ENCODE results near the gene AIRE.
"Not testable (repeated sequence)": the region's sequence is repeated elsewhere in the genome, so short reads cannot be mapped to it uniquely, and the experiment has no call there.

The AIRE gene

DNA sequence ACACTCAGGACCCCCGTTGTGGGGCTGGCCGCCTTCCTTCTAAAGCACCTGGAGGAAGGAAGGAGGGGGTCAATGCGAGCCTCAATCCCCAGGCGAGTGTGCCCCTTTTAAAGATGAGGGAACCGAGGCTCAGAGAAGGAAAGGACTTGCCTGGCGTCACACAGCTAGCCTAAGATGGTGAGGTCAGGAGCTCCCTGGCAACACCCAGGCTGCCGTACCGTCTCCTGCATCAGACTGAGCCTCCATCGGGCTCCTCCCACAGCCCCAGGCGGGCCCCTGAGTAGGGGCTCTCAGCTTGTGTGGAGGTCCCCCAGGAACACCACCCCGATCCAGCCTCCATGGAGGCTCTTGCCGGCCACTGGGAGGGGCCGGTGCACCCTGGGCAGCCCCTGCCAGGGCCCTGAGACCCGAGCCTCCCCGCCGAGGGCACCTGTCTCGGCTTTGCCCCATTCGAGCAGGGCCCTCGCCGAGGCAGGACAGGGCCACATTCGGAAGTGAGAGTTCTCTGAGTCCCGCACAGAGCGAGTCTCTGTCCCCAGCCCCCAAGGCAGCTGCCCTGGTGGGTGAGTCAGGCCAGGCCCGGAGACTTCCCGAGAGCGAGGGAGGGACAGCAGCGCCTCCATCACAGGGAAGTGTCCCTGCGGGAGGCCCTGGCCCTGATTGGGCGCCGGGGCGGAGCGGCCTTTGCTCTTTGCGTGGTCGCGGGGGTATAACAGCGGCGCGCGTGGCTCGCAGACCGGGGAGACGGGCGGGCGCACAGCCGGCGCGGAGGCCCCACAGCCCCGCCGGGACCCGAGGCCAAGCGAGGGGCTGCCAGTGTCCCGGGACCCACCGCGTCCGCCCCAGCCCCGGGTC, at the start of gene AIRE:
AIRE (plus strand) TSS at position 739 of the 855 bp plus-strand sequence. CDS start 131 bp downstream, outside the sequence.
- Mint-ChIP-seq H3K4me1 (no peaks in the 10 kb centered on the region), H3K9me3 (no peaks in the 10 kb centered on the region), H3K27me3 (peaks cover 2% of the 10 kb centered on the region), H3K27ac (no peak within 1 kb of the TSS), H3K36me3 (no peaks in the 10 kb centered on the region), H3K4me3 (no peak within 1 kb of the TSS)

DNA sequence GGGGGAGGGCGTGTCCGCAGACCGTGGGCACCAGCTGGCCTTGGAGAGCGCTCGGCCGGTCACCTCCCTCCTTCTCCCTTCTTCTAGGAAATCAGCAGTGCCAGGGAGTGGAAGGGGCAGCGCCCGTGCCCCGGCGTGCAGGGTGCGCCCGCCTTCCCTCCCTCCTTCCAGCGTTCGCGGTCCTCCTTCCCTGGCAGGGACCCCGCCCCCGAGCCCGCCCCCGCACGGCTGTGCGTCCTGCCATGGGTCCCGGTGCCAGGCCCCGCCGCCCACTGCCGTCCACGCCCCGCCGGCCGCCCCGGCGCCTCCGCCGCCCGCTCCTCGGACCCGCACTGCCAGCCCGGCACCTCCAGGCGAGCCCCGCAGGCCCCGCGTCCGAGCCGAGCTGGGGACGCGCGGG, 45.3 kb upstream of the AIRE start:
- H3K4me1 Mint-ChIP-seq, H3K36me3 Mint-ChIP-seq, H3K27me3 Mint-ChIP-seq: not testable (repeated sequence)

DNA sequence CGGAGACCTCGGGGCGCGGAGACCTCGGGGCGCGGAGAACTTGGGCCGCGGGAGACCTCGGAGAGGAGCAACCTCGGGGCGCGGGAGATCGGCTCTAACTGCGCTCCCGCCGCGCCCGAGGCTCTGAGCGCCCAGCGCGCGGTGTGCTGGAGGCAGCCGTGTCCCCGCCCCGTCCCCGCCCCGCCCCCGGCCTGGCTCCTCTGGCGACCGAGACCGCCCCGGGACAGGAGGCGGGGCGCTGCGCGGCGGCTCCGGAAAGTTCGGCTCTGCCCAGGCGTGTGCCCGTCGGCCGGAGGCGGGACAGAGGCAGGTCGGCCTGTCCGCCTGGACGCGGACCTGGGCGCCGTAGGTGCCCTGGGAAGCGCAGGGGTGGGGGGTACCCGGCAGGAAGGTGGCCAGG, 44.8 kb upstream of the AIRE start, which contains the start of gene ICOSLG:
ICOSLG (minus strand) TSS at position 102 of the 400 bp plus-strand sequence. CDS start 126 bp downstream, outside the sequence.
- not testable (repeated sequence) for H3K4me3 Mint-ChIP-seq, H3K9me3 Mint-ChIP-seq, H3K27ac Mint-ChIP-seq, H3K36me3 Mint-ChIP-seq, H3K27me3 Mint-ChIP-seq, H3K4me1 Mint-ChIP-seq

More for the DNA sequence above, 45.3 kb upstream of the AIRE start:
- H3K9me3 Mint-ChIP-seq, H3K27ac Mint-ChIP-seq, H3K4me3 Mint-ChIP-seq: not testable (repeated sequence)

DNA sequence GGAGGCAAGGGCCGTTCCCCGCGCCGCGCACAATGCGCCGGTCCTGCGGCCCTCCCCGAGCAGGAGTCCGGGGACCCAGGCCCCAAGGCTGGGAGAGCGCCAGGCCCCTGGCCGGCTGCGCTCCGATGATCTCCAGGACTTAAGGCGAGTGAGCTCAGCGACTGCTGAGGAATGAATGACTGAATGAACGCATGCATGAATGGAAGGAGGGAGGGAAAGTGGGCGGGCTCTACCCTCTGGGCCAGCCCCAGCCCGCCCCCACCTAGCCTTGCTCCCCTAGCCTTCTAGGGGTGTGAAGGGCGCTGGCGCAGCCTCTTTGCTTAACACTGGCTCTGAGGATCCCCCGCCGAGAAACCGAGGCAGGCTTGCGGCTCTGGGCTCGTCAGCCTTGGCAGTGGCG, 44.4 kb upstream of the AIRE start:
- not testable (repeated sequence) for H3K9me3 Mint-ChIP-seq, H3K27ac Mint-ChIP-seq, H3K36me3 Mint-ChIP-seq, H3K4me1 Mint-ChIP-seq, H3K27me3 Mint-ChIP-seq, H3K4me3 Mint-ChIP-seq

DNA sequence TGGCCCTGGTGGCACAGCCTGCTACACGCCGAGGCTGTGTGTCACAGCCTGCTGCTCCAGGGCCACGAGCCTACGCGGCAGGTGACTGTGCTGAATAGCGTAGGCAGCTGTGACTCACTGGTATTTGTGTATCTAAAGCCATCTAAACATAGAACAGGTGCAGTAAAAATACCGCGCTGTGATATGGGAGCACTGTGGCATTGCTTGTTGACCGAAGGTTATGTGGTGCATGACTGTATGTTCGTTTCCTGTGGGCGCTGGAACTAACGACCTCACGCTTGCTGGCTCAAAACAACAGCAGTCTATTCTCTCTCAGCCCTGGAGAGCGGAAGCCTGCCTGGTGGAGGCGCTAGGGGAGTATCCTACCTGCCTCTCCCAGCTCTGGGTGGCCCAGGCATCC, 41.7 kb upstream of the AIRE start:
- not testable (repeated sequence) for H3K27ac Mint-ChIP-seq, H3K4me1 Mint-ChIP-seq, H3K36me3 Mint-ChIP-seq, H3K9me3 Mint-ChIP-seq, H3K4me3 Mint-ChIP-seq, H3K27me3 Mint-ChIP-seq

DNA sequence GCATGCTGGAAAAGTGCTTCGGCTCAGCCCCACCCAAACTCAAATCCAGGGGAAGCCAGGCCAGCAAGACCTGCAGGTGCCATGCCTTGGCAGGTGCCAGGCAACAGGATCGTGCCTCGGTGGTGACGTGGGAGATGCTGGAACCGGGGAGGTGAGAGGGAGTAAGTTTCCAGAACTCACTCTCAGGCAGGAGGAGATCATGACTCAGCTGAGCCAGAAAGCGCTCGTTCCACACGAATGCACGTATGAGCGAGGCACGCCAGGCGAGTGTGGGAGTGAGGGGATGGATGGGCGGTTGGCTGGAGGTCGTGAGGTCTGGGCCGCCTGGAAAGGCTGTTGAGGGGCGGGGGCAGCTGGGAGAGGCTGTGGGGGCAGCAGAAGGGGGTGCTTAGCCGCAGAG, 37.8 kb upstream of the AIRE start:
- not testable (repeated sequence) for H3K27me3 Mint-ChIP-seq, H3K27ac Mint-ChIP-seq, H3K36me3 Mint-ChIP-seq, H3K9me3 Mint-ChIP-seq, H3K4me1 Mint-ChIP-seq, H3K4me3 Mint-ChIP-seq

DNA sequence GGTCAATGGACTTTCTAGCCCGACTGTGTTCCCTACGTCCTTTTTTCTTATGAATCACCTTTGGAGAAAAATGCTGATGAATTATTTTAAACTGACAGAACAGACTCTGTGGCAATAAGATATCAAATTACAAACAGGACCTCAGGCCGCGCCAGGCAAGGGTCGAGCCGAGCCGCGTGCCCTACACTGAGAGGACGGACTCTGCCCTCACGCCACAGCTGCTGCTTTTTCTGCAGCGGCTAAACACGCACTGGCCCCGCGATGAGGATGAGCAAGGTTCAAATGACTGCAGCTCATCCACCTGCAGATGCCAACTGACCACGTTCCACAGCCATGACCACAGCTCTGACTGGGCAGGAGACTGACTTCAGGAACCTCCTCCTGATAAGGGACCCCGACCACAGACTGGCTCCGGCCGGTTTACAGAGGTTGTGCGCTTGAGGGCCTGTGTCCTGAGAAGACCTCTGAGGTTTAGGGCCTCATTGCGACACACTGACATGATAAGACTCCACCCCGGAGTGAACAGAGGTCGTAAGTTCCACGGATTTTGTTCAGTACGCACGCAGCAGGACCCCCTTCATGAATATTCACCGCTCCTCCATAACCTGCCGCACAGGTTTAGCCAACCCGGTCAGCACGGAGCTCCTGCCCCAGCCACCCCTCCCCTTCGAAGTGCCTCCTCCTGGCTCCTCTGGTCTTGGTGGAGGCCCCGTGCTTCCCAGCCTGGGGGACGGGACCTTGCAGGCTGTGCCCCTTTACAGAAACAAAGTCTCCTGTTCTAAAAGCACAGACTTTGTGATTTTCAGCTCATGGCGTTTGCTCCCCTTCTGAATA, 36.3 kb upstream of the AIRE start:
- H3K4me1 Mint-ChIP-seq, H3K27me3 Mint-ChIP-seq, H3K36me3 Mint-ChIP-seq, H3K27ac Mint-ChIP-seq, H3K4me3 Mint-ChIP-seq, H3K9me3 Mint-ChIP-seq: not testable (repeated sequence)

DNA sequence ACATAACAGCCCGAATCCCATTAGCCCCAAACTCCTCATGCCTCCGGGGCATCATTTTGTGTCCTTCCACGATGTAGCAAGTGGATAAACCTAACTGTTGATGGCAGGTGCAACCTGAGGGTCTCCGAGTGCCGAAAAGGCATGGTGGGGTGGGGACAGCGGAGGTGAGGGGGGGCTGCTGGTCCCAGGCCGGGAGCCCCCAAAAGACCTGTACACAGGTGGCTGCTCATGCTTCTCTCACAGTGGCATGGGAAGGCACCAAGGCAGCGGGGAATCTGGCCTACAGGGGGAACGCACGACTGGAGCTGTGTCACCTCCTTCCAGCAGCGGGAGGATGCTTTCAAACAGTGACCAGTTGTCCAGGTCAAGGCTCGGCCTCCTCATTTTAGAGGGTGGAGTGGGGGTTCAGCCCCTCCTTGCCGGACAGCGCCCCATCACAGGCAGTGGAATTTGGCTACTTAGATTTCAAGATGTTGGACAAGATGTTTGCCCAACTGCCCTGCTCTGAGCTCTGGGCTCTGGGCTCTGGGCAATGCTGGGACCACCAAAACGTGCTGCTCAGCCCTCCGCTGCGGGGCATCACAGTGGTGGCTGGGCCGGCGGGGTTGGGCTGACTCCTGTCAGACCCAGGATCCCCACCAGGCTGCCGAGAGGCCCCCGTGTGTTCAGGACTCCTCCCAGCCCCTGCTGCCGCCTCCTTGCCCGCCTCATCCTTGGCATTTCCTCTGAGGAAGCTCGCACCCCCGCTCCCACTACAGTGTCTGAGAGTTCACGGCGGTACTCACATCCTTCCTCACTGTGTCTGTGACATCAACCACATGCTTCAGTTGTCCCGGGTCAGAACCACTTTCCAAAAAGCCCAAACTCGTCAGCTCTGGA, 31.6 kb upstream of the AIRE start:
- Mint-ChIP-seq H3K36me3 (no peaks in the 10 kb centered on the region), H3K27ac (peak overlapping the region; percentile 59), H3K9me3 (no peaks in the 10 kb centered on the region), H3K4me1 (no peaks in the 10 kb centered on the region), H3K27me3 (no peaks in the 10 kb centered on the region), H3K4me3 (no peak overlapping the region)

DNA sequence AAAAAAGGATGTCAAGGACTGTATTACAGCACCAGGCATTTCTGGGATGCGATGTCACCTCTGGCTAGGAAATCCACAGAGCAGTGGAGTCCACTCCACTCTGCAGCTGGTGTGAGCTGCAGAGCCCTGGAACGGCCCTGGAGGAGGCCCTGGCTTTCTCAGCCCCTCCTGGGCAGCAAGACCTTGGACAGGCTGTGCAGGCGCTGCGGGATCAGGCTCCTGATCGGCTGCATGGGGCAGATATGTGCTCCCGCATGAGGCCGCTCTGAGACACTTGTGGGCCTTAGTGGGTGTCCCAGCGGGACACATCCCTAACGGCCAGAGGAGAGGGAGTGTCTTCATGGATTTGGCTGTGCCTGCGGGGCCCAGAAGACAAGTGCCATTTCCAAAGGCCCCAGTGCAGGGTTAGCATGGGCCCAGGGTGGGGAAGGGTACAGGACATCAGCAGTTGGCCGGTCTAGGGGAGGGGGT, 30.1 kb upstream of the AIRE start:
- H3K27me3 Mint-ChIP-seq = no peaks in the 10 kb centered on the region
- no peaks in the 10 kb centered on the region for H3K4me1 Mint-ChIP-seq
- no peaks in the 10 kb centered on the region for H3K36me3 Mint-ChIP-seq
- H3K27ac Mint-ChIP-seq = no peak overlapping the region
- H3K4me3 Mint-ChIP-seq = no peak overlapping the region
- H3K9me3 Mint-ChIP-seq = no peaks in the 10 kb centered on the region

DNA sequence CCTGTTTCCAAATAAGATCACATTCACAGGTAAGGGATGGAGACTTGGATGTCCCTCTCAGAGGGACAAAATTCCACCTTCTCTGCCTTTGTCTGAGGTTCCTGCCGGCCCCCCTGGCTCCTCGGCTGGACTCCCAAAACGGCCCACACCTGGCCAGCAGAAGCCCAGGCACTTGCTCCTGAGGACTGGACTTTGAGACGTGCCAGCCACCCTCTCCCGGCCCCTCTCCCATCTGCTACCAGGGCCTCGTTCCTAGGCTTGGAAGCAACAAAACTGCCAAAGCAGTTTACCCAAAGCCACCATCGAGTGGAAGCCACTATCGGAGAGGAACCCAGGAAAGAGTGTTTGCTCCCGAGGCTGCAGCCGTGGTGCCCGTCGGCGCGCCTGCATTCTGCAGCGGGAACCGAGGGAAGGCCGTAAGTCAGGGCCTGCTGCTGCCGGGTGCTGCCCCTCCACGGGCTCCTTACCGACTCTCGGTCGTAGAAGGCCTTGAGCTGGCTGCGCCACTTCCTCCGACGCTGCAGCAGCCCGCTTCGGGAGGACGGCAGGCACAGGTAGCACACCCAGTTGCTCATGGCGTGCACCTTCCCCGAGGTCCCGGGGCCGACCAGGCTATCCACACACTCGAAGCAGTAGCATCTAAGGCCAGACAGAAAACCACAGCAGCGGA, 27.5 kb upstream of the AIRE start:
- H3K27ac Mint-ChIP-seq = no peak overlapping the region

DNA sequence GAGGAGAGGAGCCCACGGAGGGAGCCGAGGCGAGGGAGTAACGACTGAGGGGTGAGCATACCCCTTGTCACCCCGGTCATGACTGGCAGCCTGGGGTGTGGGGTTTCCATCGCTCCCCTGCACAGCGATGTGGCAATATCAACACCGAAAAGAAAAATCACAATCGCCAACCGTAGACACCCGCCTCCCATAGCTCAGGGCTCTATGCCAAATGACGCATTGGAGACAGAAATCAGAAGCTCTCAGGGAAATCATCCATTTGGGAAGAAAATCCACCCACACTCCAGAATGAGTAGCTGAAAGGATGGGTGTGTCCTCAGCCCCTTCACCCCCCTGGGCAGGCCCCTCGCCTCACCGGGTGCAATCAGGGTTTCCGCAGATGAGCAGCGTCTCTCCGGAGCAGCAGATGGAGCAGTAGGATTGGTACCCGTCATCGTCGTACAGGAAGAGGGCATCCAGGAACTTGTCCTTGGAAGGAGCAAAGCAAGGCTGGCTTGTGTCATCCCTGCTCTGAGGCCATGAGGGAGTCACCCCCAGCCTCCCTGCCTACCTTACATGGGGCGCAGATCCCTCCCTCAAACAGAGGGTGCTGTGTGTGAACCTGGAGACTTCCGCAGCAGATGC, 26.5 kb upstream of the AIRE start:
- Mint-ChIP-seq H3K4me1 (no peaks in the 10 kb centered on the region), H3K36me3 (no peaks in the 10 kb centered on the region), H3K9me3 (no peaks in the 10 kb centered on the region), H3K27me3 (no peaks in the 10 kb centered on the region), H3K4me3 (no peak overlapping the region), H3K27ac (no peak overlapping the region)

More for the DNA sequence above, 27.5 kb upstream of the AIRE start:
- no peaks in the 10 kb centered on the region for H3K4me1 Mint-ChIP-seq
- no peak overlapping the region for H3K4me3 Mint-ChIP-seq
- no peaks in the 10 kb centered on the region for H3K9me3 Mint-ChIP-seq
- no peaks in the 10 kb centered on the region for H3K27me3 Mint-ChIP-seq
- no peaks in the 10 kb centered on the region for H3K36me3 Mint-ChIP-seq

DNA sequence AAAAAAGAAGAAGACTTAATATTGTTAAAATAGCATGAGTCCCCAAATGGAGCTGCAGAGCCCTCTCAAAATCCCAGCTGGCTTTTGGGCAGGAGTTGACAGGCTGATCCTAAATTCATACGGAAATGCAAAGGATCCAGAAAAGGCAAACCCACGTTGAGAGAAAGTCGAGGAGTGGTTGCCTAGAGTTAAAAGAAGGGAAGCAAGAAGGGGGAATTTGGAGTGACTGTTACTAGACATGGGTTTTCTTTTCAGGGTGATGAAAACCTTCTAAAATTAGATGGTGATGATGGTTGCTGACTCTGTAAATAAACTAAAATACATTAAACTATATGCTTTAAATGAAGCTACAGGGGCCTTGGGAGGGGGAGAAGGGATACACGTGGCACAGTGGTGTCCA, 25.6 kb upstream of the AIRE start:
- H3K4me1 Mint-ChIP-seq = no peaks in the 10 kb centered on the region
- H3K4me3 Mint-ChIP-seq = no peak overlapping the region
- H3K27me3 Mint-ChIP-seq = no peaks in the 10 kb centered on the region
- H3K27ac Mint-ChIP-seq = no peak overlapping the region
- H3K36me3 Mint-ChIP-seq = no peaks in the 10 kb centered on the region
- no peaks in the 10 kb centered on the region for H3K9me3 Mint-ChIP-seq

DNA sequence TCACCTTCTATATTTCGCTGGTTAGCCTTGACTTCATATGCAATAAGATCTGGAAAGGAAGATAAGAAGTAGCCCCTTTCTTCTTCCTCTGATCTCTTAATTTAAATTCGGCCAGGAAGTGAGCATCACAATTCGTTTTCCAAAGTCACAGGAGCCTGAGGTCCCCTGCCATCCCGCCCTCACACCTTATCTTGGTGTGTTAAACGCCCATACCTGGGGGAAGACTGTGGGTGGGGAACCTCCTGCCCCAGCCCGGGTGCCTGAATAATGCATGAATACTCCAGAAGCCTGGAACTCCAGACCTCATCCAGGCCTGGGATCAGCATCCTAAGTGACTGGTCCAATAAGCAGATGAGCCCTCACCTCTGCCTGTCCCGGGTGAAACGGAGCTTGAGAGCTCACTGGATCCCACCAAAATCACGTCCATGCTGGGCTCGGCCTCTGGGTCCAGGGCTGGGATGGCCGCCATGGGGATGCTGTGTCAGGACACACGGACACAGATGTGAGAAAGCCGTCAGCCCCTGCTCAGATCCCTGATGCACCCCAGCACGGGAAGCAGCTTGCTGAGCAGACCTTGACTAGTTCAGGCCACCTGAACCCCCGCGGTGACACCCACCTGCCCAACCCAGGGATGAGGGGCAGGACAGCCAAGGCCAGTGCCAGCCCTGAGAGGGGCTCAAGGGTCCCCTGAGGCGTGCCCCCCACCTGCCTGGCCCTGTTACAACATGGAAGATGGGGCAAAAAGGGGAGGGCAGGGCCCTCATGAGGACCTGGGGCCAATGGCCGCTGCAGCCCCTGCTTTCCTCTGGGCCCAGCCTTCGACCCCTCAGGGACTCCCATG, 24.7 kb upstream of the AIRE start:
- no peaks in the 10 kb centered on the region for H3K9me3 Mint-ChIP-seq
- H3K27ac Mint-ChIP-seq = no peak overlapping the region
- no peaks in the 10 kb centered on the region for H3K4me1 Mint-ChIP-seq

DNA sequence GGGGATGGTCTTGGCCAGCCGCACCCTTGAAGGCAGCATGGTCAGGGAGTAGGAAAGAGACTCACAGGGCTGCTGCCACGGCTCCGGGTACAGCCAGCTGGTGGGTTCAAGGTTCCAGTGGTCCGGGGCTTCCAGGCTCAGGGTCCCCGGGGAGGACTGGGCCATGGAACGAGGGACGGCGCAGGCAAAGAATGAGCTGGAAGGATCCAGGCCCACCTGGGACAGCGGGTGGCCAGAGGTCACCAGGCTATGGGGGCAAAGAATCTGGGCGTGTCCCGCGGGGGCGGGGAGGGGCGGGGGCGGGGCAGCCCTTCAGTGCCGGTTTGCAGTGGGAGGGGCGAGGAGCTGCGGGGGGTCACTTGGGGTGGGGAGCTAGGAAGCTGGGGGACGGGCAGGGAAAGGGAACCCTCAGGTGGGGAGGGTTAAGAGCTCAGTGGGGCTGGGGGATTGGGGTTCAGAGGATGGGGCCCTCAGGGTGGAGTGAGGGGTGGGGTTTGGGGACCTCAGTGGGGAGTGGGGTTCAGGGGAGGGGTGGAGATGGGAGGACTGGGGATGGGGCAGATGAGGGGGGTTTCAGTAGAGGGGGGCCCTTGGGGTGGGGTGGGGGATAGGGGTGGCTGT, 23.9 kb upstream of the AIRE start, which contains the start of gene DNMT3L:
DNMT3L (minus strand) TSS at position 223 of the 621 bp plus-strand sequence. CDS start 638 bp downstream, outside the sequence.
- Mint-ChIP-seq H3K4me1 (no peaks in the 10 kb centered on the region), H3K27ac (no peak within 1 kb of the TSS), H3K4me3 (no peak within 1 kb of the TSS), H3K27me3 (no peaks in the 10 kb centered on the region), H3K9me3 (no peaks in the 10 kb centered on the region), H3K36me3 (no peaks in the 10 kb centered on the region)

More for the DNA sequence above, 24.7 kb upstream of the AIRE start:
- no peaks in the 10 kb centered on the region for H3K36me3 Mint-ChIP-seq
- no peak overlapping the region for H3K4me3 Mint-ChIP-seq
- no peaks in the 10 kb centered on the region for H3K27me3 Mint-ChIP-seq

All from activated naive CD4-positive, alpha-beta T cell treated with anti-CD3 and anti-CD28 coated beads, Interleukin-2, amount 50 U/mL, for 24 hours (primary cell).